T-helper 17 cell (primary cell): Measurements from ENCODE around the gene CYB5R3. TPM values are rescaled to one million over a fixed set of nuclear protein-coding genes. Genes with fewer than 3 reads are reported as not detected.
A peak's percentile ranks its signal among the peaks of the same experiment; 100 is the strongest.
"Not testable (repeated sequence)": the region's sequence is repeated elsewhere in the genome, so short reads cannot be mapped to it uniquely, and the experiment has no call there.

Source experiments
- ATAC-seq: fragments of 150-1000 bp; cut with Tn5 transposase; 2 replicates; pipeline ENCODE4 v1.10.0; 2021; ENCODE audit warnings: mild to moderate bottlenecking, moderate library complexity
- DNase-seq, 3 donors: peaks; one replicate each; pipeline versions ENCODE4 v3.0.0 to v3.0.0-alpha.2; 2020 to 2021
- H3K9me3 ChIP-seq: one replicate; pipeline ENCODE4 v1.7.0; 2013; ENCODE audit warnings: low read length, mild to moderate bottlenecking; ENCODE audit not compliant: control insufficient read depth, poor library complexity, severe bottlenecking
- H3K27ac Mint-ChIP-seq: one replicate; pipeline ENCODE4 v1.8.0; 2022; ENCODE audit warnings: mild to moderate bottlenecking, moderate library complexity, mixed read lengths
- H3K27me3 Mint-ChIP-seq: one replicate; pipeline ENCODE4 v1.8.0; 2022; ENCODE audit warnings: mixed read lengths
- H3K36me3 Mint-ChIP-seq: one replicate; pipeline ENCODE4 v1.8.0; 2022; ENCODE audit warnings: low read depth, mixed read lengths
- H3K4me1 Mint-ChIP-seq: one replicate; pipeline ENCODE4 v1.8.0; 2022; ENCODE audit warnings: mild to moderate bottlenecking, mixed read lengths
- H3K4me3 Mint-ChIP-seq: one replicate; pipeline ENCODE4 v1.8.0; 2022; ENCODE audit warnings: mild to moderate bottlenecking, moderate library complexity, mixed read lengths
- total RNA-seq, 4 donors: library from RNA in 2 of 4; stranded (reverse) in 2 of 4; gene quantifications; one replicate each; pipeline ENCODE4 v1.2.3 and lab custom pipeline; 2022 to 2026

CYB5R3 gene
- total RNA-seq, 2 donors from 2014 or later, result 44.8 to 80.7 TPM

DNA sequence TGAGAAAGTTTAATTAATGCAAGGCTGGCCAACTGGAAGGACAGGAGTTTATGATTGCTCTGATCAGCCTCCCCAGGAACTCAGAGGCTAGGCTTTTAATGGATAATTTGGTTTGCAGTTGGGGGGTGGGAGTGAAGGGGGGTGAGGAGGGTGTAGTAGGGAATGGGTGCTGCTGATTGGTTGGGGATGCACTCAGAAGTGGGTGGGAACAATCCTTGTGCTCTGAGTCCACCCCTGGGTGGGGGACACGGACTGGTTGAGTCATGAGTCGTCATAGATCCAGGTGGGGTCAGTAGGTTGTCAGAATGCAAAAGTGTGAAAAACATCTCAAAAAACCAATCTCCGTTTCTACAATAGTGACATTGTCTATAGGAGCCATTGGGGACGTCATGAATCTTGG is 20.9 kb upstream of the CYB5R3 start:
- Mint-ChIP-seq H3K4me1 (peaks cover 22% of the 10 kb centered on the region), H3K27ac (no peak overlapping the region), H3K4me3 (peak overlapping the region; percentile 45), H3K27me3 (no peaks in the 10 kb centered on the region), H3K36me3 (no peaks in the 10 kb centered on the region)
- no peak for ATAC-seq
- no peak for DNase-seq
- H3K9me3 ChIP-seq, result no peaks in the 10 kb centered on the region

DNA sequence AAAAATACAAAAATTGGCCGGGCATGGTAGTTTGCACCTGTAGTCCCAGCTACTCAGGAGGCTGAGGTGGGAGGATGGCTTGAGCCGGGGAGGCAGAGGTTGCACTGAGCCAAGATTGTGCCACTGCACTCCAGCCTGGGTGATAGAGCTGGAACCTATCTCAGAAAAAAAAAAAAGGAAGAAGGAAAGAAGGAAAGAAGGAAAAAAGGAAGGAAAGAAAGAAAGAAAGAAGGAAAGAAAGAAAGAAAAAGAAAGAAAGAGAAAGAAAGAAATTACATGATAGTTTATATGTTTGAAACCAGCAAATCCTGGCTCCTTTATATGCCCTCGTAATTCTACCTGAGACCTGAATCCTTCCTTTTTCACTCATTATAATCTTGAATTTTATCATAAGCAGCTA is 17.2 kb upstream of the CYB5R3 start:
- DNase-seq, H3K4me3 Mint-ChIP-seq, H3K9me3 ChIP-seq, ATAC-seq, H3K27me3 Mint-ChIP-seq, H3K36me3 Mint-ChIP-seq: not testable (repeated sequence)
- Mint-ChIP-seq H3K4me1 (peaks cover 23% of the 10 kb centered on the region), H3K27ac (peak overlapping the region; percentile 43)

DNA sequence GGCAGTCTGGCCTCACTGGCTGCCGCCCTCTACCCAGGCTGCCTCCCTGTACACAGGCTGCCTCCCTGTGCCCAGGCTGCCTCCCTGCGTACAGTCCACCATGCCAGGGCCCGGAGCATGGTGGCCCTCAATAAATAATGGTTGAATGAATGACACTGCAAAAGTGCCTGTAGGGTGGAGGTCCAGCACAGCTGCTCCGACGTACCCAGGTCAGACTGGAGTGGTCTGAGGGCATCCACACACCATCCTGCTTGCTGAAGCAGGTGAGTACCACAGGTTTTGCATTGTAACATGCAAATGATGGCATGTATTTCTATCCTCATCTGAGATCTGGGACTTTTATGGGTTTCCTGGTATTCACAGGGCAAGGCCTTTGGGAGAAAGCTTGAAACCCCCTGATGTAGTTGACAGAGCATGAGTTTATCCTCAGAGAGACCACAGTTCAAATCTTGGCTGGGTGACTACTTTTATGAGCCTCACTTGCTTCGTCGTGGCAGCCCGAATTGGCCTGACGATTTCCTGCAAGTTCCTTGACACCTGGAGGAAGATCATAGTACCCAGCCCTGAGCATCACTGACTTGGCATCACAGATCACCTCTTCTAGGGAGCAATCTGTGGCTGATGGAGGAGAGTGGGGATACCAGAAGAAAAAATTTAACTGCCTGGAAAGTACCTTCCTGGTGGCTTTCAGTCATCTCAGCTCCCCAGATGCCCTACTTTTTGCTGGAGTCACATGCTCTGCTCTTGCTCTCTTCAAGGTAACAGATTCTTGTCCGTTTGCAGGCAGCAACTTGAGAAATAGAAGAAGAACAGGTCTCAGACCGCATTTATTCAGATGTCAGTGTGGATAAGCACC is 16.0 kb upstream of the CYB5R3 start:
- Mint-ChIP-seq H3K27me3 (no peaks in the 10 kb centered on the region), H3K27ac (peak overlapping the region; percentile 43), H3K4me1 (peaks cover 15% of the 10 kb centered on the region), H3K4me3 (no peak overlapping the region), H3K36me3 (no peaks in the 10 kb centered on the region)
- ATAC-seq, result peak; percentile 81
- H3K9me3 ChIP-seq, result no peaks in the 10 kb centered on the region
- DNase-seq, result no peak

DNA sequence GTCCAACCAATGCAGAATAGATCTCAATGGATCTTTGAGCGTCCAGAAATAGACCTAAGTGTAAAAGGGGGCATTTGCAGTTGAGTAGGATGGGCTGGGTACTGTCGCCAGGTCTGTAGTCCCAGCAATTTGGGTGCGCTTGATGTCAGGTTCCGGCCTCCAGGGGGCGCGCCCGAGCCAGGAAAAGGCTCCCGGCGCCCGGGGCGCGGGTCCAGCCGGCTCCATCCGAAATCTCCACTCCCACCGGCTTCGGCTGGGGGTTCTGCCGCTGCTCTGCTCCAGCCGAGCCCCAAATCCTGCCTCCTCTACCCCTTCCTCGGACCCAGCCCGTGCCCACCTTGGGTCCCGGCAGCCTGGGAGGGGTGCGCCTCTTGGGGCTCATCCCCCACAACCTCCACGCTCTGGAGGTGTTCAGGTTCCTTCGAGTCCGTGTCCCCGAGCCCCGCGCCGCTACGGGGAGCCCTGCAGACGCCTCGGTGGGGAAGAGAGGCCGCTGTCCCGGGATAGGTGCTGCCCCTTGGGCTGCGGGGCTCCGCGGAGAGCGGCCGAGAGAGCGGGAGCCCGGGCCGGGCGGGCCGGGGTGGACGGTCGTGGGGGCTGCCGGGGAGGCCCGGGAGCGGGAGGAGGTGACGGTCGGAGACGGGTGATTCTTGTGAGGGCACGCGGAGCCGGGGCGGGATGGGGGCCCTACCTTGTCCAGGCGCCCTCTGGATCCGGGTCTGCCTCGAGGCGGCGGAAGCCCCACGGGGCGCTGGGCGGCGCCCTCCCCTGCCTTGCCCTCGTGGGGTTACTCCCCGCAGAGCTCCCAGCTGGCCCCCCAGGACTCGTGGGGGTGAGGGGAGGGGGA is 13.0 kb upstream of the CYB5R3 start:
- peaks cover 11% of the 10 kb centered on the region for H3K4me1 Mint-ChIP-seq
- no peak overlapping the region for H3K27ac Mint-ChIP-seq

DNA sequence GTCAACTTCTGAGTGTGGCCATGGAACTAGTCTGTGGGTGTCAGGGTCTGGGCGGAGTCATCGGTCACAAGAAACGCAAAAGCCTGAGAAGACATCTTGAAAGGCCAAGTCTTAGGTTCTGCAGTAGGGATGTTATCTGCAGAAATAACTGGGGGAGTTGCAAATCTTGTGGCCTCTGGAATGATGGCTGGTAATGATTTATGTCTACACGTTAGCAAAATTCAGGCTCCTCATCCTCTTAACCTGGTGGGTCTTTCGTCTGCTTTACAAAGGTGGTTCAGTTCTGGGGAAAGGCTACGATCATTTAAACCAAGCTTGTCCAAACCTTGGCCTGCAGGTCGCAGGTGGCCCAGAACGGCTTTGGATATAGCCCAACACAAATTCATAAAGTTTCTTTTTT is 7.4 kb upstream of the CYB5R3 start:
- Mint-ChIP-seq H3K27ac (no peak overlapping the region), H3K4me3 (no peak overlapping the region), H3K27me3 (no peaks in the 10 kb centered on the region), H3K36me3 (peaks cover 2% of the 10 kb centered on the region), H3K4me1 (peaks cover 3% of the 10 kb centered on the region)
- no peak for ATAC-seq
- no peaks in the 10 kb centered on the region for H3K9me3 ChIP-seq
- no peak for DNase-seq

More for the DNA sequence above, 13.0 kb upstream of the CYB5R3 start:
- peak overlapping the region; percentile 87 for H3K4me3 Mint-ChIP-seq
- ATAC-seq, result peak; percentile 80
- peak; percentile 70 to 84 (median 78) for DNase-seq
- no peaks in the 10 kb centered on the region for H3K36me3 Mint-ChIP-seq
- no peaks in the 10 kb centered on the region for H3K9me3 ChIP-seq
- no peaks in the 10 kb centered on the region for H3K27me3 Mint-ChIP-seq

DNA sequence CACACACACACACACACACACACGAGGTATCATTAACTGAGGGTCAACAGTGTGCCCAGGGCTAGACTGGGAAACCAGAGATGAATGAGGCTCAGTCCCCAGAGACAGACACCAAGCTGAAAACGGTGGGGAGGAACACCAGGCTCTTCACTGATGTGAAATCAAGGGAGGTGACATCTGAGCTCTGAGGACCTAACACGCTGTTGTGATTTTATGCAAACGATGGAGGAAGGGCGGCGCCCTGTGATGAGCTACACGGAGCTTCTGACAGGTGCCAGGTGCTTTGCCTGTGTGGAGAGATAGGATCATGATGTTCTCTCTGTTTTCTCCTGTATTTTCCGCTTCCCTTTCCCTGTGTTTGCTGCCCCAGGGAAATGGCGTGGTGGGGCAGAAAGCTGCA is 6.5 kb upstream of the CYB5R3 start:
- peaks cover 3% of the 10 kb centered on the region for H3K4me1 Mint-ChIP-seq
- H3K27me3 Mint-ChIP-seq, result no peaks in the 10 kb centered on the region
- H3K27ac Mint-ChIP-seq, result no peak overlapping the region
- peak; percentile 75 for ATAC-seq
- no peaks in the 10 kb centered on the region for H3K9me3 ChIP-seq
- peak overlapping the region; percentile 5 for H3K4me3 Mint-ChIP-seq
- DNase-seq, result no peak
- H3K36me3 Mint-ChIP-seq, result peaks cover 2% of the 10 kb centered on the region

DNA sequence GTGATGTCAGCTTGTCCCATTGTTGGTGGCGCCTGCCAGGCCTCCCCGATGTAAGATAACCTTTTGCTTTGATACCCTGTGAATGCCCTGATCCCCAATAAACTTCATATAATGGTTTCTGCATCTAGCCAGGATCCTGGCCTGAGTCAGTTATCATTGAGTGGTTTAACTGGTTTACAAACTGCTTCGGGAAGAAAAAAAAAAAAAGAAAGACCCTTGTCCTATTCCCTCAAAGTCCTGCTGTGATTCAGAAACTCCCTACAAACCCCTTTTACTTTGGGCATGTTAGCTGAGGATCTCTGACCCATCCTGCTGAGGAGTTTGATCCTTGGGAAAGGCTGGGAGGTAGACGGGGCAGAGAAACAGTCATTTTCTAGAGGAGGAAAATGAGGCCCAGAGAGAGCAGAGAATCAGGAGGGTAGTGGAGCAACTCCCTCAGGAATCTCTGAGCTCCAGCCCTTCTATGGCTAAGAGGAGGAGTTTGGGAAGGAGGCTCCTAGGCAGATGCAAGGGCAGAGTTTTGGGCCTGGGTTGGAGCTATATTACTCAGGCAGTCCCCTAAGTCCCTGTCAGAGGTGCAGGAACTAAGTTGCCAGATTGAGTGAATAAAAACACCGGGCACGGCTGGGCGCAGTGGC is 5.4 kb upstream of the CYB5R3 start:
- Mint-ChIP-seq H3K4me1 (peaks cover 3% of the 10 kb centered on the region), H3K4me3 (no peak overlapping the region), H3K36me3 (peaks cover 2% of the 10 kb centered on the region), H3K27me3 (no peaks in the 10 kb centered on the region), H3K27ac (no peak overlapping the region)
- ATAC-seq (no peak), DNase-seq (no peak)
- H3K9me3 ChIP-seq, result no peaks in the 10 kb centered on the region

DNA sequence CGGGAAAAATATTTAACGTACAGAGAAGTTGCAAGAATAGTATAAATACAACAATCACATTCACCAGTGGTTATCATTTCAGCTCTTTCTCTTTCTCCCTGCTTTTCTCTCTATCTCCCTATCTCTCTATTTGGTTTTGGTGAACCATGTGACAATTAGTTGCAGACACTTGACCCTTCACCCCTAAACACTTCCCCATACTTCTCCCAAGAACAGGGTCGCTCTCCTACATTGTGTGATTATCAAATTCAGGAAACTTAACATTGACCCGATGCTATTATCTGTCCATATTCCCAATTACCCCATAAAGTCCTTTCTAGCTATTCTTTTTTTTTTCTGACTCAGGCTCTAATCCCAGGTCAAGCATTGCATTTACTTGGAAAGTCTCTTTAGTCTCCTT is 4.8 kb upstream of the CYB5R3 start:
- no peaks in the 10 kb centered on the region for H3K27me3 Mint-ChIP-seq

DNA sequence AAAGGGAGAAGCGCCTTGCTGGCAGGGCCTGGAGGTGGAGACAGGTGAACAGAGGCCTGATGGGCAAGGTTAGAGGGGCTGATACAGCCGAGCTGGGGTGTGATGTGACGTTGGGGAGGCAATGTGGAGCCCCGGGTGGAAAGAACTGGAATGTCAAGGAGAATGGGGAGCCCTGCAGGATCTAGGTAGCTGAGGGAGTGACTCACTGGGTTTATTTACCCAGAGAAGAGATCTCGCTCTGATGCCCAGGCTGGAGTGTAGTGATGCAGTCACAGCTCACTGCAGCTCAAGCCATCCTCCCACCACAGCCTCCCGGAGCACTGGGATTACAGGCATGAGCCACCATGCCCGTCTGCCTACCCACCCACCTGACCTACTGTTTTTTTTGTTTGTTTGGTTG is 1.9 kb upstream of the CYB5R3 start:
- Mint-ChIP-seq H3K27me3 (no peaks in the 10 kb centered on the region), H3K27ac (peak overlapping the region; percentile 89), H3K36me3 (peaks cover 4% of the 10 kb centered on the region), H3K4me3 (no peak overlapping the region), H3K4me1 (peaks cover 13% of the 10 kb centered on the region)
- no peak for ATAC-seq
- no peaks in the 10 kb centered on the region for H3K9me3 ChIP-seq
- DNase-seq, result no peak

More for the DNA sequence above, 4.8 kb upstream of the CYB5R3 start:
- no peak for DNase-seq
- Mint-ChIP-seq H3K4me1 (peaks cover 3% of the 10 kb centered on the region), H3K4me3 (no peak overlapping the region), H3K27ac (no peak overlapping the region), H3K36me3 (peaks cover 2% of the 10 kb centered on the region)
- no peaks in the 10 kb centered on the region for H3K9me3 ChIP-seq
- ATAC-seq, result no peak

DNA sequence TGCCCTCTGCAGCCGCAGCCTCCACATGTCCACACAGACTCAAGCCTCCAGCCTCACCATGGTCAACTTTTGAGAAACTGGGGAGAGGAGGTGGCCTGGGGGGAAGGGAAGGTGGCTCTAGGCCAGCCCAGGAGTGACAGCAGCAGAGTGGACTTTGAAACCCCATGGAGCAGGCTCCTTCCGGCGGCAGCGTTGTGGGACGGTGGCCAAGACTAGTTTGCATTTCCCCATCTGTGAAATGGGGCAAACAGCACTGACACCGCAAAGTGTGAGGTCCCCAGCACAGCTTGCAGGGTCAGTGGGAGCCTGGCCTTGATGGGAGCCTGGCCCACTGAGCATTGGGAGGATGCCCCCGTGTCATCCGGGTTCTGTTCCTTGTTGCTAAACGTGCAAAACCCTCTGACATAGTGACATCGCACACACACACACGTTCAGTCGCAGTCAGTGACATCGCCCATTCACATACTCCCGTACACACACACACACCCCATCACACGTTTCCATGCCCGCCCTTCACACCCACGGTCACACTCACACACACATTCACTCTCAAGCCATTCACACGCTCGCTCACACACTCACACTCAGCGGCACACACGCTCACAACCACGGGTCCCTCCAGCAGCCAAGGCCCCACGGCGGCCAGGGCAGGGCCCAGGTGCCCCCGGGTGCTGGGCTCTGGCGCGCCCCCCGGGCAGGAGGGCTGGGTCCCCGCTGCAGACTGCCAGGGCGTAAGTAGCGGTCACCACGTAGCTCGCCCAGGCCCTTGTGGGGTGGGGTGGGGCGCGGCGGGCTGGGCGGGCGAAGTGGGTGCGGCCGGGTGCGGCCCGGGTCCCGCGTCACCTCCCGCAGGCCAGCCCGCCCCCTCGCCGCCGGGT is 585 bp downstream of the CYB5R3 start:
- H3K27ac Mint-ChIP-seq, result peak overlapping the region; percentile 89
- DNase-seq (no peak), ATAC-seq (peak; percentile 69)
- H3K4me3 Mint-ChIP-seq, result peak overlapping the region; percentile 98
- peaks cover 2% of the 10 kb centered on the region for H3K36me3 Mint-ChIP-seq
- no peaks in the 10 kb centered on the region for H3K27me3 Mint-ChIP-seq
- H3K9me3 ChIP-seq, result no peaks in the 10 kb centered on the region
- peaks cover 21% of the 10 kb centered on the region for H3K4me1 Mint-ChIP-seq

DNA sequence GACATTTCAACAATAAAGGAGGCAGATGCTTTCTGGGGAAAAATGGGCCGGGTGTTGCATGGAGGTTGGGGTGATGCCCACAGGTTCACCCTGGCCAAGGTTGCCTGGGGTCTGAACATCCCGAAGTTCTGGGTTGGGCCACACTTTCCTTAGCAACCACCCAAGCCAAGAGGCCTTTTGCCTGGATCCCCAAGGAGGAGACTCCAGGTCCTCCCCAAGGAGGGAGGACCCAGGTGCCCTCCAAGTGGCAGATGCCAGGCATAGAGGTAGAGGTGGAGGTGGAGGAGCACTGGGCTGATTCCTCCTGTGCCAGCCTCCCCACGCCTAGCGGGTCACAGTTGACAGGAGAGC is 1.2 kb downstream of the CYB5R3 start:
- H3K4me1 Mint-ChIP-seq, result peaks cover 21% of the 10 kb centered on the region
- no peaks in the 10 kb centered on the region for H3K9me3 ChIP-seq
- H3K4me3 Mint-ChIP-seq, result peak overlapping the region; percentile 98
- ATAC-seq, result no peak
- H3K36me3 Mint-ChIP-seq, result peaks cover 2% of the 10 kb centered on the region
- DNase-seq, result no peak
- H3K27ac Mint-ChIP-seq, result peak overlapping the region; percentile 89
- H3K27me3 Mint-ChIP-seq, result no peaks in the 10 kb centered on the region

DNA sequence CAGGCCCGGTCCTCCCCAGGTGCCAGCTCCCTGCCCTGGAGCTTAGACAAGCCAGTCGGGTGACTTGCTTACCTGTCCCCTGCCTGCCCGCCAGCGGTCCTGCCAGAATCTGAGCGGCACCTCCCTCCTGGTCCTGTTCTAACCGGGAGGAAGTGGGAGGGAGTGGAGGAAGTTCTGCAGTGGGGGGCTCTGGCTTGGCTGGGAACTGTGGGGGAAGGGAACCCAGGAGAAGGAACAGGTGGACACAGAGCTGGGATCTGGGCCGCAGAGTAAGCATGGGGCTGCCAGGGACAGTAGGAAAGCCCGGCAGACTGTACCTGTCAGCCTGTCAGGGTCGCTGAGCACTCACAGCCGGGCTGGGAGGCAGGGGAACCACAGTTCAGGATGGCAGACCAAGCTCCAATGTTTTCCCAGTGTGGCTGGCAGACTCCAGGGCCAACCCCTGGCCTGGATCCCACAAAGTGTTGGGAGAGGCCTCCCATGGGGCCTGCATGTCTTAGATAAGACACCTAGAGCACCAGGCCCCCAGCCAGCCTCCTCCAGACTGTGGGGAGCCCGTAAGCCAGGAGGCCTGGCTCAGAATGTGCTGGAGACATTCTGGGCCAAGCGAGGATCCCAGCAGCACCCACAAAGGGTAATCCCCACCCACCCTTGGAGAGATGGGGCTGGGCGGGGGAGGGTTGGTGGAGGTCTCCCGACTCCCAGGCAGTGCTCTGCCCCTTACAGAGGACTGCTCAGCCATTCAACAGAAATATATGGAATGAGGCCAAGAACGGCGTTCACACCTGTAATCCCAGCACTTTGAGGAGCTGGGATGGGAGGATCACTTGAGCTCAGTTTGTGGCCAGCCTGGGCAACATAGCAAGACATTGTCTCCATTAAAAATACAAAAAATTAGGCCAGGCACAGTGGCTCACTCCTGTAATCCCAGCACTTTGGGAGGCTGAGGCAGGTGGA is 2.3 kb downstream of the CYB5R3 start:
- H3K9me3 ChIP-seq, result no peaks in the 10 kb centered on the region
- Mint-ChIP-seq H3K36me3 (peaks cover 2% of the 10 kb centered on the region), H3K27me3 (no peaks in the 10 kb centered on the region), H3K27ac (peak overlapping the region; percentile 89), H3K4me1 (peaks cover 21% of the 10 kb centered on the region), H3K4me3 (peak overlapping the region; percentile 98)
- DNase-seq, result no peak
- no peak for ATAC-seq
